Measurements from ENCODE around the gene SLC23A2. TPM values are rescaled to one million over a fixed set of nuclear protein-coding genes. Genes with fewer than 3 reads are reported as not detected.

The SLC23A2 gene
- total RNA-seq, 4 donors from 2014 or later = 5.0 to 11.6 (median 7.9) TPM

DNA sequence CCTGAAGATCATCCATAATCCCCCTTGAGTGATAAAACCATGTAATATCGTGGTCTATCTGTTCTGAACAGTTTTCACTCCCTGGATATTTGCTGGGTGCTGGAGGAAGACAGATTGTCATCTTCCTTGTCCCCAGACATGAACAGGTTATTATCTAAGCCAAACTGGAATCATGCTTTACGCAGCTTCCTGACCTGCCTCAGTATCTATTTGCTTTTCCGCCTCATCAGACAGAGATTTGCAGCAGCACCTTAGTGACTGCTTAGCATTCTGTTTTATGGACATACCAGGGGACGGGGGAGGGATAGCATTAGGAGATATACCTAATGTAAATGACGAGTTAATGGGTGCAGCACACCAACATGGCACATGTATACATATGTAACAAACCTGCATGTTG lies 124.6 kb downstream of the SLC23A2 start:
- 80 to 94% methylated on average over 3 to 5 of the region's 5 CpGs for WGBS, 2 donors (ENCODE audit: low coverage in 1 of 2)
- TF ChIP-seq POLR2AphosphoS5 (IDR thresholded peaks at IDR 0.05) (no peak), EP300 (IDR thresholded peaks at IDR 0.05; ENCODE audit: low read depth) (no peak), POLR2A (IDR thresholded peaks at IDR 0.05) (no peak)
- TF ChIP-seq, protein P1, sequence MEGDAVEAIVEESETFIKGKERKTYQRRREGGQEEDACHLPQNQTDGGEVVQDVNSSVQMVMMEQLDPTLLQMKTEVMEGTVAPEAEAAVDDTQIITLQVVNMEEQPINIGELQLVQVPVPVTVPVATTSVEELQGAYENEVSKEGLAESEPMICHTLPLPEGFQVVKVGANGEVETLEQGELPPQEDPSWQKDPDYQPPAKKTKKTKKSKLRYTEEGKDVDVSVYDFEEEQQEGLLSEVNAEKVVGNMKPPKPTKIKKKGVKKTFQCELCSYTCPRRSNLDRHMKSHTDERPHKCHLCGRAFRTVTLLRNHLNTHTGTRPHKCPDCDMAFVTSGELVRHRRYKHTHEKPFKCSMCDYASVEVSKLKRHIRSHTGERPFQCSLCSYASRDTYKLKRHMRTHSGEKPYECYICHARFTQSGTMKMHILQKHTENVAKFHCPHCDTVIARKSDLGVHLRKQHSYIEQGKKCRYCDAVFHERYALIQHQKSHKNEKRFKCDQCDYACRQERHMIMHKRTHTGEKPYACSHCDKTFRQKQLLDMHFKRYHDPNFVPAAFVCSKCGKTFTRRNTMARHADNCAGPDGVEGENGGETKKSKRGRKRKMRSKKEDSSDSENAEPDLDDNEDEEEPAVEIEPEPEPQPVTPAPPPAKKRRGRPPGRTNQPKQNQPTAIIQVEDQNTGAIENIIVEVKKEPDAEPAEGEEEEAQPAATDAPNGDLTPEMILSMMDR (IDR thresholded peaks at IDR 0.05) = no peak
- Histone ChIP-seq H3K36me3 (peaks cover 0 to 6% (median 0%) of the 10 kb centered on the region in 4 donors), H3K27me3 (no peaks in the 10 kb centered on the region), H3K4me3 (no peak overlapping the region), H3K27ac (no peak overlapping the region), H3K9me3 (no peaks in the 10 kb centered on the region), H3K4me1 (no peaks in the 10 kb centered on the region)
- in situ Hi-C loops (cut with MboI; ENCODE audit: low pct_ligation_motif_present in 1 of 4, low pct_unique_long_range_greater_than_20kb in 1 of 4, low sequenced_read_pairs in 3 of 4) (no loop called here), intact Hi-C loops (cut with DNase I; ENCODE audit: low total_unique reads) (no loop called here)
- DNase-seq = no peak

DNA sequence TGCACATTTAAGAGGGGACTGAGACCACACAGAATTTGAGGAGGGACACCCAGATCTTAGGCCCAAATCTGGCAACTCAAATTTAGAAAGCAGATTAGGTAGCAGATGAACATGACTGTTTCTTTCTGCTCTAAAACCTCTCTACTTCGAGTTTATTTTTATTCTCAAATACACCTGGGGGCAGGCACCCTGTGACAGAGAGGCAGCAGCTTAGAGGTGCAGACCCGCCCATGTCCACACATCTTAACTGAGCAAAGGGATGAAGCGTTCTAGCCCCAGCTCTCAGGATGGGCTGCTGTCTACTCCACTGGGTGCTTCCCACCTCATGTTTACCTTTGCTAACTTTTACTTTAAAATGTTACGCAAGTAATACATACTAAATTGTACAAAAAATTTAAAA lies 125.0 kb downstream of the SLC23A2 start:
- H3K27me3 ChIP-seq = no peaks in the 10 kb centered on the region
- 88 to 91% methylated on average over 4 of the region's 4 CpGs for WGBS, 2 donors (ENCODE audit: low coverage in 1 of 2)
- in situ Hi-C loops (cut with MboI; ENCODE audit: low pct_ligation_motif_present in 1 of 4, low pct_unique_long_range_greater_than_20kb in 1 of 4, low sequenced_read_pairs in 3 of 4) = no loop called here
- no peaks in the 10 kb centered on the region for H3K9me3 ChIP-seq
- DNase-seq = no peak
- H3K27ac ChIP-seq = no peak overlapping the region
- H3K4me1 ChIP-seq = no peaks in the 10 kb centered on the region
- no peak overlapping the region for H3K4me3 ChIP-seq
- TF ChIP-seq, protein P1 (IDR thresholded peaks at IDR 0.05) = no peak
- no peak for TF ChIP-seq POLR2AphosphoS5 (IDR thresholded peaks at IDR 0.05)
- intact Hi-C loops (cut with DNase I; ENCODE audit: low total_unique reads) = no loop called here
- H3K36me3 ChIP-seq = peaks cover 0 to 6% (median 0%) of the 10 kb centered on the region in 4 donors

DNA sequence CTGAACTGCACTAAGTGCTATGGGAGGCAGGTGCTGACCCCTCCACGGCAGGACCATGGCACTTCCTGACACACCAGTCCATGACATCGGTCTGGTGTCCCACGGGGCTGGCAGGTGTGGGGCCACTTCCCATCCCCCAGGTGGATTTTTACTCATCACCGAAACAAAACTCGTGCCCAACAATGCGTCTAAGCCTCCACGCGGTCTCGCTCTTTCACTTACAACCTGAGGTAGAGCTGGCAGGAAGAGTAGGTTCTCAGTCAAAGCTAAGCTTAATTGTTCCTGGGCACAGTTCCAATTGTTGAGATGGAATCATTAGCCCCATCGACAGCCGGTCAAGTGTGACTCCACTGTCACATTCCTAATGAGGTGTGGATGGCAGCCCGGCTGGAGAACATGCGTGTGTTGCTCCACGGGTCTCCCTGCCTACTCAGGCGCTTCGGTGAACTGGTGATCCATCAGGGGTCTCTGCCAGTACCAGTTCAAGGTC lies 125.7 kb downstream of the SLC23A2 start:
- intact Hi-C loops (cut with DNase I; ENCODE audit: low total_unique reads) (no loop called here), in situ Hi-C loops (cut with MboI; ENCODE audit: low pct_ligation_motif_present in 1 of 4, low pct_unique_long_range_greater_than_20kb in 1 of 4, low sequenced_read_pairs in 3 of 4) (no loop called here)
- Histone ChIP-seq H3K27me3 (no peaks in the 10 kb centered on the region), H3K27ac (no peak overlapping the region), H3K36me3 (peaks cover 0 to 6% (median 0%) of the 10 kb centered on the region in 4 donors), H3K4me3 (no peak overlapping the region), H3K9me3 (no peaks in the 10 kb centered on the region), H3K4me1 (no peaks in the 10 kb centered on the region)
- WGBS, 2 donors (ENCODE audit: low coverage in 1 of 2) = 85% methylated on average over 16 of the region's 16 CpGs; no CpG with 5 or more reads in 1 of the 2 donors
- DNase-seq = no peak
- no peak for TF ChIP-seq EP300 (IDR thresholded peaks at IDR 0.05; ENCODE audit: low read depth)
- TF ChIP-seq, protein P1 (IDR thresholded peaks at IDR 0.05) = no peak
- no peak for TF ChIP-seq POLR2A (IDR thresholded peaks at IDR 0.05)
- TF ChIP-seq POLR2AphosphoS5 (IDR thresholded peaks at IDR 0.05) = no peak

DNA sequence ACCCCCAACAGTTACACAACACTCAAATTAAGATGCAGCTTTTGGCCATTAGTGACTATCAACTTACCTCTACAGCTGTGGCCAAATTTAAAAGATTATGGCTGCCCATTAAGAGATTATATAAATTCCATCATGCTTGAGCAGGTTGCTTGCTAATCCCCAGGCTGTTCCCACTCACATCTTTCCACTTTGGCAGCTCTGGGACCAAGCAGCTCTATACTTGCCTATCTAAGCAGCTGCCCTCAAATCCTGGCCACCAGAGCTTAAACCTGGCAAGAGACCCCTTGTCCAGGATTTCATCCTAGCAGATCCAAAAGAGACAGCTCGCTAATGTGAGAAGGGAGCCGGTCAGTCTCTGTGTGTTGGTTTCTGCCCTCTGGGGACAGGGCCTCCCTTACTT lies 127.9 kb downstream of the SLC23A2 start:
- Histone ChIP-seq H3K9me3 (no peaks in the 10 kb centered on the region), H3K36me3 (peaks cover 0 to 6% (median 0%) of the 10 kb centered on the region in 4 donors), H3K4me1 (no peaks in the 10 kb centered on the region), H3K4me3 (no peak overlapping the region), H3K27me3 (no peaks in the 10 kb centered on the region), H3K27ac (no peak overlapping the region)
- no peak for DNase-seq
- intact Hi-C loops (cut with DNase I; ENCODE audit: low total_unique reads) (no loop called here), in situ Hi-C loops (cut with MboI; ENCODE audit: low pct_ligation_motif_present in 1 of 4, low pct_unique_long_range_greater_than_20kb in 1 of 4, low sequenced_read_pairs in 3 of 4) (no loop called here)
- TF ChIP-seq, protein P1 (IDR thresholded peaks at IDR 0.05) = no peak
- no peak for TF ChIP-seq EP300 (IDR thresholded peaks at IDR 0.05; ENCODE audit: low read depth)
- no peak for TF ChIP-seq POLR2A (IDR thresholded peaks at IDR 0.05)
- TF ChIP-seq POLR2AphosphoS5 (IDR thresholded peaks at IDR 0.05) = no peak
- WGBS, 2 donors (ENCODE audit: low coverage in 1 of 2) = 100% methylated on average over 2 of the region's 2 CpGs; no CpG with 5 or more reads in 1 of the 2 donors
